ENCODE measurements around the gene GTPBP4.
A peak's percentile ranks its signal among the peaks of the same experiment; 100 is the strongest.
"Not testable (repeated sequence)": the region's sequence is repeated elsewhere in the genome, so short reads cannot be mapped to it uniquely, and the experiment has no call there.

Gene GTPBP4

GRCh38 chr10:1048732-1049424 lies 60.6 kb downstream of the GTPBP4 start, which contains the start of gene IDI1:
IDI1 (minus strand) TSS chr10:1049119; CDS start chr10:1049003, 116 bp downstream.
- DNase-seq (ENCODE audit: extremely low spot score, insufficient read length, low read depth): peak; percentile 89
- FAIRE-seq: peak; percentile 95

GRCh38 chr10:1049425-1049958 lies 61.3 kb downstream of the GTPBP4 start:
- no peak for DNase-seq (ENCODE audit: extremely low spot score, insufficient read length, low read depth)

GRCh38 chr10:1050145-1050544 lies 61.9 kb downstream of the GTPBP4 start:
- no peak for FAIRE-seq
- no peak for DNase-seq (ENCODE audit: extremely low spot score, insufficient read length, low read depth)

More at GRCh38 chr10:1049425-1049958, 61.3 kb downstream of the GTPBP4 start:
- no peak for FAIRE-seq

GRCh38 chr10:1050554-1050953 lies 62.3 kb downstream of the GTPBP4 start:
- DNase-seq (ENCODE audit: extremely low spot score, insufficient read length, low read depth) (no peak), FAIRE-seq (peak; percentile 49)

- FAIRE-seq (no peak), DNase-seq (ENCODE audit: extremely low spot score, insufficient read length, low read depth) (no peak)
Observed at GRCh38 chr10:1054684-1055083, 66.5 kb downstream of the GTPBP4 start.

- peak; percentile 86 for DNase-seq (ENCODE audit: extremely low spot score, insufficient read length, low read depth)
- FAIRE-seq: peak; percentile 83
Observed at GRCh38 chr10:1056326-1057105, 68.3 kb downstream of the GTPBP4 start, which contains the start of gene WDR37. WDR37 (plus strand) TSS chr10:1056385; CDS start chr10:1072156, 15,771 bp downstream.

- FAIRE-seq (peak; percentile 69), DNase-seq (ENCODE audit: extremely low spot score, insufficient read length, low read depth) (no peak)
Observed at GRCh38 chr10:1057106-1057657, 68.9 kb downstream of the GTPBP4 start.

GRCh38 chr10:1058017-1058416 lies 69.8 kb downstream of the GTPBP4 start:
- DNase-seq (ENCODE audit: extremely low spot score, insufficient read length, low read depth) (no peak), FAIRE-seq (no peak)

GRCh38 chr10:1059902-1060301 lies 71.7 kb downstream of the GTPBP4 start:
- DNase-seq (ENCODE audit: extremely low spot score, insufficient read length, low read depth): no peak
- FAIRE-seq: no peak

GRCh38 chr10:1061930-1062774 lies 73.9 kb downstream of the GTPBP4 start:
- no peak for DNase-seq (ENCODE audit: extremely low spot score, insufficient read length, low read depth)
- FAIRE-seq: no peak

- FAIRE-seq (no peak), DNase-seq (ENCODE audit: extremely low spot score, insufficient read length, low read depth) (no peak)
Observed at GRCh38 chr10:1063232-1063865, 75.1 kb downstream of the GTPBP4 start.

GRCh38 chr10:1064964-1065247 lies 76.7 kb downstream of the GTPBP4 start:
- FAIRE-seq (no peak), DNase-seq (ENCODE audit: extremely low spot score, insufficient read length, low read depth) (no peak)

- not testable (repeated sequence) for FAIRE-seq; DNase-seq (ENCODE audit: extremely low spot score, insufficient read length, low read depth)
Observed at GRCh38 chr10:1066734-1067133, 78.5 kb downstream of the GTPBP4 start.

GRCh38 chr10:1068380-1069361 lies 80.4 kb downstream of the GTPBP4 start:
- FAIRE-seq (no peak), DNase-seq (ENCODE audit: extremely low spot score, insufficient read length, low read depth) (no peak)
